ENCODE results near the gene NOL4. TPM values are rescaled to one million over a fixed set of nuclear protein-coding genes. Genes with fewer than 3 reads are reported as not detected.

NOL4 gene
- total RNA-seq, 1 donor from 2014 or later: 0.63 TPM

- no peaks in the 10 kb centered on the region for H3K9me3 Mint-ChIP-seq
- no peak overlapping the region for H3K4me3 Mint-ChIP-seq
- no peak overlapping the region for H3K27ac Mint-ChIP-seq (ENCODE audit: unreplicated experiment)
- no peaks in the 10 kb centered on the region for H3K4me1 Mint-ChIP-seq
- peaks cover 29% of the 10 kb centered on the region for H3K27me3 Mint-ChIP-seq (ENCODE audit: low read depth)
- no peaks in the 10 kb centered on the region for H3K36me3 Mint-ChIP-seq (ENCODE audit: low read depth)
- no peak for DNase-seq (ENCODE audit: low read depth, low spot score)
- TF ChIP-seq, protein P1, sequence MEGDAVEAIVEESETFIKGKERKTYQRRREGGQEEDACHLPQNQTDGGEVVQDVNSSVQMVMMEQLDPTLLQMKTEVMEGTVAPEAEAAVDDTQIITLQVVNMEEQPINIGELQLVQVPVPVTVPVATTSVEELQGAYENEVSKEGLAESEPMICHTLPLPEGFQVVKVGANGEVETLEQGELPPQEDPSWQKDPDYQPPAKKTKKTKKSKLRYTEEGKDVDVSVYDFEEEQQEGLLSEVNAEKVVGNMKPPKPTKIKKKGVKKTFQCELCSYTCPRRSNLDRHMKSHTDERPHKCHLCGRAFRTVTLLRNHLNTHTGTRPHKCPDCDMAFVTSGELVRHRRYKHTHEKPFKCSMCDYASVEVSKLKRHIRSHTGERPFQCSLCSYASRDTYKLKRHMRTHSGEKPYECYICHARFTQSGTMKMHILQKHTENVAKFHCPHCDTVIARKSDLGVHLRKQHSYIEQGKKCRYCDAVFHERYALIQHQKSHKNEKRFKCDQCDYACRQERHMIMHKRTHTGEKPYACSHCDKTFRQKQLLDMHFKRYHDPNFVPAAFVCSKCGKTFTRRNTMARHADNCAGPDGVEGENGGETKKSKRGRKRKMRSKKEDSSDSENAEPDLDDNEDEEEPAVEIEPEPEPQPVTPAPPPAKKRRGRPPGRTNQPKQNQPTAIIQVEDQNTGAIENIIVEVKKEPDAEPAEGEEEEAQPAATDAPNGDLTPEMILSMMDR (conservative IDR thresholded peaks at IDR 0.05): no peak
Measured at GRCh38 chr18:34207344-34207851, 17.3 kb downstream of the NOL4 start.

DNA sequence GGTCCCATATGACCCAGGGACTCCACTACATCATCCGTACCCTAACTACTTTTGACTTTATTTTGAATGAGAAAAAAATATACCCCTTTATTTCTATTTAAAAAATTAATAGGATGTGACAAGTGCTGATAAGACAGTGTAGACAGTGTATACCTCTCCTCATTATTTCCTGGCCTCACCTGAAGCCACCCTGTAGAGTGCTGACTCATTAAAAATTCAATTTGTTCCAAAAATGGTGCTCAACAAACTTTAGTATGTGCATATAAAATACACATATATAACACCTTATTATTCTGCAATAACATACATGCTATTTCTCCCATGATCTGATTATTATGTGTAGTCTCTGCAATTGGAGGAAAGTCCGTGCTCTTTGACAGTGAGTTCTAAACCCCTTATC, 20.8 kb downstream of the NOL4 start:
- H3K9me3 Mint-ChIP-seq: no peaks in the 10 kb centered on the region
- TF ChIP-seq, protein P1 (conservative IDR thresholded peaks at IDR 0.05): no peak
- no peak overlapping the region for H3K4me3 Mint-ChIP-seq
- no peaks in the 10 kb centered on the region for H3K36me3 Mint-ChIP-seq (ENCODE audit: low read depth)
- DNase-seq (ENCODE audit: low read depth, low spot score): no peak
- no peak overlapping the region for H3K27ac Mint-ChIP-seq (ENCODE audit: unreplicated experiment)
- no peaks in the 10 kb centered on the region for H3K4me1 Mint-ChIP-seq
- peaks cover 37% of the 10 kb centered on the region for H3K27me3 Mint-ChIP-seq (ENCODE audit: low read depth)

DNA sequence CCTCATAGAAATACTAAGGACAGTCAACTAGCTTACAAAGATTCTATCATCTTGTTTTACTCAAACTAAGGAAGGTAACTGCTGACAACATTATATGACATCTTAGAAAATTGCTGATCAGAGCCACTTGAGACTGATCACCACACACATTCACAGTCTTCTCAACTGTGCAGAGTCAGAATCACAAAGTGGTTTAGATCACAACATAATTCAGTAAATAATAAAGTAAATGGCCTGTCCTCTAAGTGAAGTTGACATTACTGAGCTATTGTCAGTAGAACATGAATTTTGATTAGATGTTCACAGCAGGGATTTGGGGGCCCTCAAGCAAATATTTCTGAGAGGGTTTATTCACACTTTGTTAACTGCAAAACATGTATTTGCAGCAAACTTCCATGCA, 28.5 kb downstream of the NOL4 start:
- H3K4me3 Mint-ChIP-seq: no peak overlapping the region
- no peaks in the 10 kb centered on the region for H3K4me1 Mint-ChIP-seq
- H3K36me3 Mint-ChIP-seq (ENCODE audit: low read depth): no peaks in the 10 kb centered on the region
- H3K27ac Mint-ChIP-seq (ENCODE audit: unreplicated experiment): no peak overlapping the region
- TF ChIP-seq, protein P1 (conservative IDR thresholded peaks at IDR 0.05): no peak
- no peak for DNase-seq (ENCODE audit: low read depth, low spot score)
- peaks cover 12% of the 10 kb centered on the region for H3K27me3 Mint-ChIP-seq (ENCODE audit: low read depth)
- H3K9me3 Mint-ChIP-seq: no peaks in the 10 kb centered on the region

GRCh38 chr18:34194239-34194638, 30.5 kb downstream of the NOL4 start:
- Mint-ChIP-seq H3K4me3 (no peak overlapping the region), H3K4me1 (no peaks in the 10 kb centered on the region), H3K9me3 (no peaks in the 10 kb centered on the region), H3K27ac (ENCODE audit: unreplicated experiment) (no peak overlapping the region), H3K27me3 (ENCODE audit: low read depth) (peaks cover 6% of the 10 kb centered on the region), H3K36me3 (ENCODE audit: low read depth) (no peaks in the 10 kb centered on the region)
- DNase-seq (ENCODE audit: low read depth, low spot score): no peak
- TF ChIP-seq, protein P1 (conservative IDR thresholded peaks at IDR 0.05): no peak

DNA sequence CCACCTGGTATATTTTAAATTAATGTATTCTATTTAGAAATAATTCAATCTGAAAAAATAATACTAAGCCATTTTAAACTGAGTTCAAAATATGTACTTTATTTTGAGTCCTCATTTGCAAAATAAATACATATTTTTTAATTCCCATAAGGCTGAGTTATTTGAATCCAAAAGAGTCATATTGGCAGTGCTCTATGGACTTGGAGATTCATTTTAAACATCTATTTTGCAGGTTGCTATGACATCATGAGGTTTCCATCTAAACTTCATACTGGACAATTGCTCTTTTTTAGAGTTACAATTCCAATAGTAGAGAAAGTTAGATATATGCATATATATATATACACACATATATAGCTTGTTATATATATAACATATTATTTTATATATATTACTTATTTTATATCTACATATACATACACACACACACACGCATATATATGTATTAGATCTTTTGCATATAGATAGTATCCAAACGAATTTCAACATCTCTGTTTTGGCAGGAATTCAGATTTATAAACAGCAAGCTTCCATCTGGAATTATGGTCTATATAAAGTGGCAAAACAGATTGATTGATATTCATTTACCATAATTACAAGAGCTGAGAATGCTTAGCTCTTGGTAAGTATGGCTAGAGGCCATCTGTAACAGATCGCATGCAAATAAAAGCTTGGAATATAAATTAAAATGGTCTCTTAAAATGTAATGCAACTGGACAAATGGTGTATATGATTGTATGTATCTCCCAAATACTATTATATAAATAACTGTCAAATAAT, 34.9 kb downstream of the NOL4 start:
- no peaks in the 10 kb centered on the region for H3K4me1 Mint-ChIP-seq
- no peak for DNase-seq (ENCODE audit: low read depth, low spot score)
- TF ChIP-seq, protein P1 (conservative IDR thresholded peaks at IDR 0.05): no peak
- peaks cover 3% of the 10 kb centered on the region for H3K9me3 Mint-ChIP-seq
- no peak overlapping the region for H3K4me3 Mint-ChIP-seq
- no peaks in the 10 kb centered on the region for H3K36me3 Mint-ChIP-seq (ENCODE audit: low read depth)
- H3K27ac Mint-ChIP-seq (ENCODE audit: unreplicated experiment): no peak overlapping the region
- H3K27me3 Mint-ChIP-seq (ENCODE audit: low read depth): no peaks in the 10 kb centered on the region
